Spleen (tissue), 7 donors: ENCODE results near the gene TSPAN9.

ENCODE experiments used
- CTCF ChIP-seq, 11 experiments: fragments of 200-600 bp in 7 of 11; fragments of 450-650 bp in 4 of 11; sonication (generic) in 4 of 11; IDR thresholded peaks in 8 of 11; conservative IDR thresholded peaks in 3 of 11; 1 replicate in 7 of 11; 2 replicates in 4 of 11; pipeline versions ENCODE4 v1.4.0 to v1.8.0; 2016 to 2021; ENCODE audit warnings: antibody characterized with exemption in 11 of 11, inconsistent platforms in 4 of 11, mild to moderate bottlenecking in 1 of 11
- POLR2AphosphoS5 ChIP-seq, 3 donors: sonication (generic); formaldehyde crosslinking; IDR thresholded peaks; one replicate each; pipeline ENCODE4 v1.5.1; 2017; ENCODE audit warnings: antibody characterized with exemption in 3 of 3
- donor health status: DM: no; HTN: no; CAD: no; lungs with moderate emphysema.
- donor health status: DM: no; HTN: no; CAD: no.
- donor health status: DM: no; HTN: no; CAD: no.

GRCh38 chr12:3177778-3178425 lies 100.7 kb downstream of the TSPAN9 start:
- TF ChIP-seq CTCF (IDR thresholded peaks at IDR 0.05 in 8 of 11, conservative IDR thresholded peaks at IDR 0.05 in 3 of 11) (no peak), POLR2AphosphoS5 (IDR thresholded peaks at IDR 0.05) (no peak)
